Measurements from ENCODE around the gene VANGL1. TPM values are rescaled to one million over a fixed set of nuclear protein-coding genes. Genes with fewer than 3 reads are reported as not detected.

Gene VANGL1
- total RNA-seq, 1 experiment from 2014 or later: 22.7 TPM

GRCh38 chr1:115701090-115701489 is 59.3 kb downstream of the VANGL1 start:
- intact Hi-C loops (cut with micrococcal nuclease; ENCODE audit: unreplicated experiment) (loop anchor here (10.0 kb wide), 1 partner anchor 96 kb away; no protein-coding TSS in a partner anchor), in situ Hi-C loops (cut with HindIII; ENCODE audit: low pct_unique_long_range_greater_than_20kb, low sequenced_read_pairs) (no loop called here)
- ATAC-seq (no peak), DNase-seq (ENCODE audit: low read depth, low spot score) (no peak)
- ChIA-PET CTCF (no interaction called here), POLR2A (no interaction called here)
- no peak for TF ChIP-seq POLR2AphosphoS5 (IDR thresholded peaks at IDR 0.05; ENCODE audit: low read depth, low read length)
- TF ChIP-seq, protein P1, sequence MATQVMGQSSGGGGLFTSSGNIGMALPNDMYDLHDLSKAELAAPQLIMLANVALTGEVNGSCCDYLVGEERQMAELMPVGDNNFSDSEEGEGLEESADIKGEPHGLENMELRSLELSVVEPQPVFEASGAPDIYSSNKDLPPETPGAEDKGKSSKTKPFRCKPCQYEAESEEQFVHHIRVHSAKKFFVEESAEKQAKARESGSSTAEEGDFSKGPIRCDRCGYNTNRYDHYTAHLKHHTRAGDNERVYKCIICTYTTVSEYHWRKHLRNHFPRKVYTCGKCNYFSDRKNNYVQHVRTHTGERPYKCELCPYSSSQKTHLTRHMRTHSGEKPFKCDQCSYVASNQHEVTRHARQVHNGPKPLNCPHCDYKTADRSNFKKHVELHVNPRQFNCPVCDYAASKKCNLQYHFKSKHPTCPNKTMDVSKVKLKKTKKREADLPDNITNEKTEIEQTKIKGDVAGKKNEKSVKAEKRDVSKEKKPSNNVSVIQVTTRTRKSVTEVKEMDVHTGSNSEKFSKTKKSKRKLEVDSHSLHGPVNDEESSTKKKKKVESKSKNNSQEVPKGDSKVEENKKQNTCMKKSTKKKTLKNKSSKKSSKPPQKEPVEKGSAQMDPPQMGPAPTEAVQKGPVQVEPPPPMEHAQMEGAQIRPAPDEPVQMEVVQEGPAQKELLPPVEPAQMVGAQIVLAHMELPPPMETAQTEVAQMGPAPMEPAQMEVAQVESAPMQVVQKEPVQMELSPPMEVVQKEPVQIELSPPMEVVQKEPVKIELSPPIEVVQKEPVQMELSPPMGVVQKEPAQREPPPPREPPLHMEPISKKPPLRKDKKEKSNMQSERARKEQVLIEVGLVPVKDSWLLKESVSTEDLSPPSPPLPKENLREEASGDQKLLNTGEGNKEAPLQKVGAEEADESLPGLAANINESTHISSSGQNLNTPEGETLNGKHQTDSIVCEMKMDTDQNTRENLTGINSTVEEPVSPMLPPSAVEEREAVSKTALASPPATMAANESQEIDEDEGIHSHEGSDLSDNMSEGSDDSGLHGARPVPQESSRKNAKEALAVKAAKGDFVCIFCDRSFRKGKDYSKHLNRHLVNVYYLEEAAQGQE (IDR thresholded peaks at IDR 0.05; ENCODE audit: insufficient read depth in 1 of 2, low read depth in 2 of 2, low read length in 1 of 2): no peak
- TF ChIP-seq TCF7L2 (IDR thresholded peaks at IDR 0.05; ENCODE audit: low read depth, low read length): no peak
- TF ChIP-seq CTCF (IDR thresholded peaks at IDR 0.05): no peak
- no peak for TF ChIP-seq SIN3A (IDR thresholded peaks at IDR 0.05; ENCODE audit: borderline replicate concordance, insufficient read depth, low read depth, low read length)
- no TSS peak for BruUV-seq (replicated peaks)
- Histone ChIP-seq H3K27ac (ENCODE audit: low read length) (no peak overlapping the region), H3K9me3 (ENCODE audit: control insufficient read depth, insufficient read depth, low read depth, low read length) (no peaks in the 10 kb centered on the region), H3K4me1 (ENCODE audit: control insufficient read depth, insufficient read depth, low read length) (no peaks in the 10 kb centered on the region), H3K27me3 (ENCODE audit: control insufficient read depth, insufficient read depth, low read length) (no peaks in the 10 kb centered on the region), H3K4me3 (ENCODE audit: low read depth in 2 of 2, low read length in 2 of 2) (no peak overlapping the region), H3K36me3 (ENCODE audit: control insufficient read depth, insufficient read depth, low read length) (no peaks in the 10 kb centered on the region)

- DNase-seq (ENCODE audit: low read depth, low spot score): no peak
- intact Hi-C loops (cut with micrococcal nuclease; ENCODE audit: unreplicated experiment) (loop anchor here (10.0 kb wide), 1 partner anchor 98 kb away; no protein-coding TSS in a partner anchor), in situ Hi-C loops (cut with HindIII; ENCODE audit: low pct_unique_long_range_greater_than_20kb, low sequenced_read_pairs) (no loop called here)
- TF ChIP-seq, protein P1 (IDR thresholded peaks at IDR 0.05; ENCODE audit: insufficient read depth in 1 of 2, low read depth in 2 of 2, low read length in 1 of 2): no peak
- TF ChIP-seq POLR2AphosphoS5 (IDR thresholded peaks at IDR 0.05; ENCODE audit: low read depth, low read length) (no peak), TCF7L2 (IDR thresholded peaks at IDR 0.05; ENCODE audit: low read depth, low read length) (no peak), SIN3A (IDR thresholded peaks at IDR 0.05; ENCODE audit: borderline replicate concordance, insufficient read depth, low read depth, low read length) (no peak), CTCF (IDR thresholded peaks at IDR 0.05) (no peak)
- H3K27me3 ChIP-seq (ENCODE audit: control insufficient read depth, insufficient read depth, low read length): no peaks in the 10 kb centered on the region
- H3K9me3 ChIP-seq (ENCODE audit: control insufficient read depth, insufficient read depth, low read depth, low read length): no peaks in the 10 kb centered on the region
- CTCF ChIA-PET: no interaction called here
- no peak overlapping the region for H3K27ac ChIP-seq (ENCODE audit: low read length)
- H3K4me1 ChIP-seq (ENCODE audit: control insufficient read depth, insufficient read depth, low read length): no peaks in the 10 kb centered on the region
- no peak for ATAC-seq
- POLR2A ChIA-PET: no interaction called here
- no peaks in the 10 kb centered on the region for H3K36me3 ChIP-seq (ENCODE audit: control insufficient read depth, insufficient read depth, low read length)
- no peak overlapping the region for H3K4me3 ChIP-seq (ENCODE audit: low read depth in 2 of 2, low read length in 2 of 2)
- BruUV-seq (replicated peaks): no TSS peak
These were observed 61.2 kb downstream of the VANGL1 start for GRCh38 chr1:115702959-115703358.
